DMS153 treated with DMSO at 0.1 percent for 48 hours (cell line): Measurements from ENCODE around the gene ACIN1.
"Not testable (repeated sequence)": the region's sequence is repeated elsewhere in the genome, so short reads cannot be mapped to it uniquely, and the experiment has no call there.

Experiments used
- DNase-seq: peaks from one replicate; lab custom pipeline; 2025; ENCODE audit not compliant: unreplicated experiment; lab: John Stamatoyannopoulos, UW

The ACIN1 gene

DNA sequence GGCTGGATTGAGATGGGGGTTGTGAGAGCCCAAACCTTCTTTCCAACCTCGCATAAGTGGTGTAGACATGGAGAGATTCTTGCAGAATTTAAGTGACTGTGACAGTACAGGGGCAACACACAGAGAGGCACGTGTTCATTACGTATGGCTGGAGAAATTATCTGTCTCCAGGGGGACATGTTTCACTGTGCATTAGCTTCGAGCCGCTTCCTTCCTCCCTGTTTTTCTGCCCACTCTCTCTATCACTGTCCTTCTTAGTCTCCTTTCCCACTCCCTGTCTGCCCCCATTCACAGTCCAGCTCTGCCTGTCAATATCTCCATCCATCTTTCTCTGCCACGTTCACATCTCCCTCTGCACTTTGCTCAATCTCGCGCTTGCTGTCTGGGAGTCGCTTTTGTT, 73.5 kb downstream of the ACIN1 start:
- no peak for DNase-seq

DNA sequence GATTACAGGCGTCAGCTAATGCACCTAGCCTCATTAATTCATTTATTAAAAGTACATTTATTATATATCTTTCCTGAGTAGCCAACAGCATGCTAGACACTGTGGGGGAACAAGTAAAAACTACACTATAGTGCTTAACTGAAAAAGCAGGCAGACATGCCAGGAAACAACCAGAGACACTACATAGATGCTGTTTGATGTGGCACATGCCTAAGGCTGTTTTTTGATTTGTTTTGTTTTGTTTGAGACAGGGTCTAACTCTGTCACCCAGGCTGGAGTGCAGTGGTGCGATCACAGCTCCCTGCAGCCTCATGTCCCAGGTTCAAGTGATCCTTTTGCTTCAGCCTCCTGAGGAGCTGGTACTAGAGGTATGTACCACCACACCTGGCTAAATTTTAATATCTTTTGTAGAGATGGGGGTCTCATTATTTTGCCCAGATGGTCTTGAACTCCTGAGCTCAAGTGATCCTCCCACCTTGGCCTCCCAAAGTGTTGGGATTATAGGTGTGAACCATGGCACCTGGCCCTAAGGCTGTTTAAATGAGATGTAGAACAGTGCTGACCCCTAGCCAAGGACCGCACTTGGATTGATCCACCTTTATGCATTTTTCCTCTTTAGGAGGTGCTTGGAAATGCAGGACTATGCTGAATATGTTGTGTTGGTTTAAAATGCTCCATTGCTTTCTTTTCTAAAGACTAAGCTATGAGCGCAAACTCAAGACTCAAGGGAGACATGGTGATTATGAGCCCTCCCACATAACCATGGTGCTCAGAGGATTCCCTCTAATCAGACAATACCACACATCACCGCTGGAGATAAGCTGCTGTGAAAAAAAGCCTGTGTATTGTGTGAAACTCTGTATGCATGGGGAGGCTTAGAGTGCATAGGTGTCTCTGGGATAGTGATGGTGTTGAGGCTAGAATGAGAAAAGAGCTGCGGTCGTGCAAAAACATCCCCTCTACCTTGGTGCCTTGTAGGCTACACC, 74.5 kb downstream of the ACIN1 start:
- DNase-seq, result no peak

DNA sequence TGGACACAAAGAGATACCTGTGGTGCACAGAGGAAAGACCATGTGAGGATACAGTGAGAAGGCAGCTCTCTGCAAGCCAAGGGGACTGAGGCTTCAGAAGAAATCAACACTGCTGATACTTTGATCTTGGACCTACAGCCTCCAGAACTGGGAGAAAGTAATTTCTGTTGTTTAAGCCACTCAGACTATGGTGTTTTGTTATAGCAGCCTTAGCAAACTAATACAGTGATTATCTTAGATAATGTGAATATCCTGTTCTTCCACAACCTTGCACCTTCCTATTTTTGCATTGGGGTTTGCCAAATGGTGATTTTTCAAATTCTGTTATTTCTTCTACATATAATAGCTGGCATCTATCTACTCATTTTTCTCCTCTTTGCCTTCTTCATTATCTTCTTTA, 76.8 kb downstream of the ACIN1 start:
- DNase-seq, result no peak

DNA sequence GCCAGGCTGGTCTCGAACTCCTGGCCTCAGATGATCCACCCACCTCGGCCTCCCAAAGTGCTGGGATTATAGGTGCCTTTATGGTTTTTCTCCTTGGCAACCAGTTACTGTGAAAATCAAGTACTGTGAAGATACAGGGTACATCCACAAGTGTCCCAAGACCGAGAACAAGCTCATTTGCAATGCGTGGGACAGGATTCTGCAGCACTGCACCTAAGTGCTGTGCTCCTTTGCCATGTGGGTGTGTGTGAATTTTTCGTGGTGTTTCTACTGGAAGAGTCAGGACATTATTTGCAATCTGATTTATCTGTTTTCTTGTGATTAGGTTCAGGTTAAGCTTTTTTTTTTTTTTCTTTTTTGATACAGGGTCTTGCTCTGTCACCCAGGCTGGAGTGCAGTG, 77.8 kb downstream of the ACIN1 start:
- no peak for DNase-seq

DNA sequence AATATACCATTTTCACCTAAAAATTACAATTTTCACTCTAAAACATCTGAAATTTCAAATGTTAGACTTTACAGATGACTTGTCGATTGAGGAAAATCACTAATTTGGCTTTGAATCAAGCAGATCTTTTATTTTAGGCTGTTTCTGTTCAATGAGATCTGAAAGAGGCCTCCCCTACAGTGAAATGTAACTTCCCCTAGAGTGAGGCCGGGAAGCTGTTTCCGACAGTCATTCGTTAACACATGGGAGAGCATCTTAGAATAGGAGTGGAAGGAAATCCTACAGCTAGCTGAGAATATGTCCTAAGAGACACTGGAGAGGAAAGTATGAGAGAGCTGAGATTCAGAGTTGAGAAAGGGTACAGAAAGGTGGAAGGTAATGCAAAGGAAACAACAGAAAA, 79.3 kb downstream of the ACIN1 start:
- no peak for DNase-seq

DNA sequence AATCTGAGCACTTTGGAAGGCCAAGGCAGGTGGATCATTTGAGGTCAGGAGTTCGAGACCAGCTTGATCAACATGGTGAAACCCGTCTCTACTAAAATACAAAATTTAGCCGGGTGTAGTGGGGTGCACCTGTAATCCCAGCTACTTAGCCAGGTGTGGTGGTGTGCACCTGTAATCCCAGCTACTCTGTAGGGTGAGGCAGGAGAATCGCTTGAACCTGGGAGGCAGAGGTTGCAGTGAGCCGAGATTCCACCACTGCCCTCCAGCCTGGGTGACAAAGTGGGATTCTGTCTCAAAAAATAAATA, 81.2 kb downstream of the ACIN1 start:
- DNase-seq, result not testable (repeated sequence)

DNA sequence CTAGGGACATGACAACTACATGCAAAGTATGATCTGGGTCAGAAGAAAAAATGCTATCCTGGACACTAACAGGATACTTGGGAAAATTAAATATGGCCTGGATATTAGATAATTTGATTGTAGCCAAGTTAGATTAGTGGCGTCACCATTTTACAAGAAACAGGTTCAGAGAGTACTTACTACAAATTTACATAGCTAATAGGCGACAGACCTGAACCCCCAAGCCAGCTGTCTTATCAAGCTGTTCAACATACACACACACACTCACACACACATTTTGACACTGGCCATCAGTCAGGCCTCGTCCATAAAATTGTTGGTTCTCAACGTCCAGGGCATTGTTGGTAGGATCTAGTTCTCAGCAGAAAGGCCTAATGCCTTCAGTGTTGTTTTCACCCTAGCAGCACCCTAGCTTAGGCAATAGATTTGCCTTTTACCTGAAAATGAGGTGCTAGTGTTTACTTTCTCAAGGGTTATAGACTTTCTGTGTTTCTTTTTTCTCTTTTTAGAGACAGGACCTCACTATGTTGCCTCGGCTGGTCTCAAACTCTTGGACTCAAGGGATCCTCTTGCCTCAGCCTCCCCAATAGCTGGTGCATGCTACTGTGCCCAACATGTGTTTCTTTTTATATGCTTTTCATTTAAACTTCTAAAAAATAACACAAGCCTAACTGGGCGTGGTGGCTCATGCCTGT, 81.7 kb downstream of the ACIN1 start:
- no peak for DNase-seq

DNA sequence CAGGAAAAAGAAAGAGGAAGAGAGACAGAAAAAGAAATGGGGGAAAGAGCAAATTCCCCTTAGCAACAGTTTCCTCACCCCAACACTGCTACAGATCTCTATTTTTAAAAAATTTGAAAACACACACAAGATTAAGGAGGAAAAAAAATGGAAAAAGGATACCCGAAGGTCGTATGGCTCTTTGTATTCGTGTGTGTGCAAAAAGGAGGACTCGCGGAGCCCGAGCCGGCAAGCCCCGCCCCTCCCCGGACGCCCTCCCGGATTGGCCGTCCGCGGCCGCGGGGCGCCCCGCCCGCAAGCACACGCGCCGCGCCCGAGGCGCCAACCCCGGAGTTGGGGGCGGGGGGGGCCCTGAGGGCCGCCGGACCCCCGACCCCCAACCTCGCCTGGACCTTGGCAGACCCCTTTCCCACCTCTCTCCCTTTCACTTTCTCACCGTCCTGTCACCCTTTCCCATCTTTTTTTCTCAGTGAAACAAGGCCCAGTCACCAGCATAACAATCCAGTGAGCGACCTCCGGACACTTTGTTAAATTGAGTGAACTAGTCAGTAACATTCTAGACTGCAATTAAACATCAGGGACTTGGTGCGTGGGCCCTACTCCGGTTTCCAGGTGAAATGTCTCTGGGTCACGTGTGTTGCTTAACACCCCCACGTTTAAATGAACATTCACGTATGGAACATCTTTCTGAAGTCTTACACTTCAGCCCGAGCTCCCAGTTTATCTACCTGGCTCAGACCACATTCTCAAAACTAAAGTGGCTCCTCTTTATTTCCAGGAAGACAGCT, 84.8 kb downstream of the ACIN1 start, which contains the start of gene C14orf93:
Gene C14orf93 (minus strand): TSS at position 205 of the 788 bp plus-strand sequence. CDS start 11,120 bp downstream, outside the sequence.
- peak; percentile 56 for DNase-seq

DNA sequence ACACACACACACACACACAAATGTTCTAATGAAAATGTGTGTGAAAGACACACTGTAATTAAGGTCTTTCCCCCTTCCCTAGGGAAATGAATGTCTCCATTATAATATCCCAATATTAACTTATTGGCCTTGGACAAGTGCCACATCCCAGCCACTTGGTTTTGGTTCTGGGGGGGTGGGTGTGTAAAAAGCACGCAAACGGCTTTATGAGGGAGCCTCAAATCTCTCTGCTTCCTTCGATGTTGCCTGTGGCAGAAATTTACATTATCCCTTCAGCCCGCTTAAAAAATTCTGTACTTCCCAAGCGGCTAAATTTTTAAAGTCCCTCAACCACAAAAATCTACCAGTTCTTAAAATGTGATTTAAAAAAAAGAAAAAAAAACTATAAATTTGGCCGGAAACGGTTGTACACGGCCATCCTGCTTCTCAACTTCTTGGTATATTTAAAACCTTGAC, 85.4 kb downstream of the ACIN1 start:
- no peak for DNase-seq

DNA sequence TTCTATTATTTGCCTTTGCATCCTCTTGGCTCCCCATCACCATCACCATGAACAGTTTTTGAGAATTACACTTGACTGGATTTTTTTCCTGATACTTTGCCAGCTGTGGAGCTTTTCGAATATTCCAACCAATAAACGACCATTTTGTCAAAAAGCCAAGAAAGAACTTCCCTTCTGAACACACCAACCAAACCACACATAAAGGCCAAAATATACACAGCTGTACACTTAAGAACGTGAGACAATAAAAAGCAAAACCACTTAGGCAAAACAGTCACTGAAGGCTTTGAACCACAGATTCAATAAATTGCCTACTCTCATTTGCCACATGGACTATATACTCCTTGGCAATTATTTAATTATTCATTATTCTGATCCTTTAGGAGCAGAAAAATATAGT, 86.1 kb downstream of the ACIN1 start:
- peak; percentile 63 for DNase-seq
